Fibroblast of the aortic adventitia (primary cell): ENCODE data around the gene BRD3. TPM values are rescaled to one million over a fixed set of nuclear protein-coding genes. Genes with fewer than 3 reads are reported as not detected.

ENCODE experiments used
- DNase-seq: peaks from one replicate; pipeline ENCODE4 v3.0.0-alpha.2; 2010; ENCODE audit warnings: low read depth
- H3K4me3 ChIP-seq: 2 replicates; pipeline ENCODE4 v1.5.1; 2011; ENCODE audit warnings: low read depth, mild to moderate bottlenecking, control low read depth, low read length, moderate library complexity
- total RNA-seq: library from RNA; depleted of rRNA; stranded (reverse); fragments of >200 nt; gene quantifications from 2 replicates; pipeline ENCODE4 v1.2.3, GENCODE V29; 2012; ENCODE audit warnings: low replicate concordance
- TF ChIP-seq, protein P1 (sequence below): IDR thresholded peaks from 2 replicates; pipeline ENCODE4 v1.5.1; 2011; ENCODE audit warnings: mild to moderate bottlenecking, low read length, control low read depth, inconsistent platforms; ENCODE audit not compliant: insufficient read depth

The BRD3 gene
- total RNA-seq, 1 donor = 7.4 TPM

DNA sequence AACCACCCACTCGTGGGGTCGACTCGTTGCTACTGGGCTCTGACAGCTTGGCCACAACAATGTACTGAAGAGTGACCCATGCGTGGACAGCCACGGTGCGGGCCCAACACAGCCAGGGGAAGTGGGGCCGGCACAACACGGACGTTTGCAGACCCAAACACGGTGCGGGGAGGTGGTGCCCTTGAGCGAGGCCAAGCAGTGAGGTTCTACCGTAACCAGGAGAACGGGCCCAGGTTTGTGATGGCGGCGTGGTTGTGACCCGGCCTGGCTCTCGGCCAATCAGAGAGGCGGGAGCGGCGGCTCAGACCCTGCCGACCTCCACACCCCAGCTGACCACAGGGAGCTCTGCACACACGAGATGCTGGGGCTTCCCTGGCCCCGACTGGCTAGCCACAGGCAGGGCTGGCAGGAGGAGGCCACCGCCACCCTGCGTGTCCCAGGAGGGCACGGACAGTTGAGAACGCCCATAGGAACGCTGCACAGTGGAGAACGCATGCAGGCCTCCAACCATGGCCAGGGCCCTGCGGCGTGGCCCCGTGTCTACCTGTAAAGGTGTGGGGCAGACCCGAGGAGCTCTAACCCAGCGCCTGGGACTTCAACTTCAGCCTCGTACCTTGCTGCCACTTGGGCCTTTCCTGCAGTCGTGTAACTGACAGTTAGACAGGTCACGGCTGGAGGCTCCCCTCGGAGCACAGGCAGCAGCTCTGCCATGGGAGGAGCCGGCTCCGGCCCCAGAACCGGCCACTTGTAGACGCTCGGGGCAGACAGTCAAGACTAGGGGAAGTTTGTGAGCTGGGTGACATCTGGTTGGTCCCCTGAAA is 13.7 kb downstream of the BRD3 start:
- DNase-seq = no peak
- no peak overlapping the region for H3K4me3 ChIP-seq
- TF ChIP-seq, protein P1, sequence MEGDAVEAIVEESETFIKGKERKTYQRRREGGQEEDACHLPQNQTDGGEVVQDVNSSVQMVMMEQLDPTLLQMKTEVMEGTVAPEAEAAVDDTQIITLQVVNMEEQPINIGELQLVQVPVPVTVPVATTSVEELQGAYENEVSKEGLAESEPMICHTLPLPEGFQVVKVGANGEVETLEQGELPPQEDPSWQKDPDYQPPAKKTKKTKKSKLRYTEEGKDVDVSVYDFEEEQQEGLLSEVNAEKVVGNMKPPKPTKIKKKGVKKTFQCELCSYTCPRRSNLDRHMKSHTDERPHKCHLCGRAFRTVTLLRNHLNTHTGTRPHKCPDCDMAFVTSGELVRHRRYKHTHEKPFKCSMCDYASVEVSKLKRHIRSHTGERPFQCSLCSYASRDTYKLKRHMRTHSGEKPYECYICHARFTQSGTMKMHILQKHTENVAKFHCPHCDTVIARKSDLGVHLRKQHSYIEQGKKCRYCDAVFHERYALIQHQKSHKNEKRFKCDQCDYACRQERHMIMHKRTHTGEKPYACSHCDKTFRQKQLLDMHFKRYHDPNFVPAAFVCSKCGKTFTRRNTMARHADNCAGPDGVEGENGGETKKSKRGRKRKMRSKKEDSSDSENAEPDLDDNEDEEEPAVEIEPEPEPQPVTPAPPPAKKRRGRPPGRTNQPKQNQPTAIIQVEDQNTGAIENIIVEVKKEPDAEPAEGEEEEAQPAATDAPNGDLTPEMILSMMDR = no peak

DNA sequence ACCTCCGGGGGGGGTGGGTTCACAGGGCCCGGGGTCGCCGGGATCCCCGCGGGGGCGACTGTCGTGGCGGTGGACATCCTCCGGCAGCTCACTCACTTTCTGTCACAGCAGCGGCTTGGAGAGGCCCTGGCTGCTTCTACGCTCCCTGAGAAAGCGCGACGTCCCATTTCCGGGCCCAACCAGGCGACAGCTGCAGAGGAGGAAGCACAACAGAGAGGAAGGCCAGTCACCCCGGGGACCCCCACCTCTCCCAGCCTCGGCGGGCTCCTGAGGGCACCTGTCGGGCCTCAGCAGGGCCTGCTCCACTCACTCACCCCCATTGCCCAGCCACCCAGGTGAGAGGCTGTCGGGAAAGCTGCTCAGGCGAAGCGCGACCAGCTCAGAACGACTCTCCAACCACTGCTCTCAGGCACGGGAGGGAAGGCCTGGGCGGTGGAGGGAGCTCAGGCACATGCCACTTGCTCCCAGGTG is 14.4 kb downstream of the BRD3 start:
- H3K4me3 ChIP-seq = no peak overlapping the region
- DNase-seq = no peak
- TF ChIP-seq, protein P1 = no peak

DNA sequence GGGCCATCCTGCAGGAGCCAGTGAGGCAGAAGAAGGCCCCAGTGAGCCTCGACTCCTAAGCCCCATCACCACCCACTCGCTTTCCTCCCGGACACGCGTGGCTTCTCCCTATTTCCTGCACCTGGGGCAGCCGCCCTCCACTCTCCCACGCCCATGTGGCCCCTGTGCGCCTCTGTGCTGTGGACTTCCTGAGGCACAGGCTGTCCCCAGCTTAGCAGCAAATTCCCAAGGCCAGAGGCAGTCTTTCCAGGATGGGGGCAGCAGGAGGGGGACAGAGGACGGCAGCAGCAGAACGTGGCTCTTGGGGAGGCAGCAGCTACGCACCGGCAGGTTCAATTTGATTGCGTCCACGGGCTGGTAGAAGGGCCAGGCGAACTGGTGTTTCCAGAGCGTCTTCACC is 14.9 kb downstream of the BRD3 start:
- TF ChIP-seq, protein P1 = no peak
- H3K4me3 ChIP-seq = no peak overlapping the region
- no peak for DNase-seq

DNA sequence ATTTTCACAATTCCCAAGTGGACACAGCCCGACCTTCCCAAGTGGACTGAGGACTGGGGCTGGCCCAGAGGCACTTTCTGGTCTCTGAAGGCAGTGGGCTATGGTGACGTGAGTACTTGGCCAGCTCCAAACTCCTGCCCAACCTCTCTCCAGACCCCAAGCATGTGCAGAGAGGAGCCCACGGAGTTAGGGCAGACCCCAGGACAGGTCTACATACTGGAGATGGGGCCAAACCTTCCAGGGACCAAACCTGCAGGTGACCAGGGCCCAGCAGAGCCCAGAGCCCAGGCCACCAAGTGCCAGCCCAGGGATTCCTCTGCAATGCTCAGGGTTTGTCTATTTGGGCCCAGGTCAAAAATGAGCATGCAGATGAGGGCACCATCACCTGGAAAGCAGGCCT is 15.3 kb downstream of the BRD3 start:
- H3K4me3 ChIP-seq = no peak overlapping the region
- TF ChIP-seq, protein P1 = no peak
- DNase-seq = no peak

DNA sequence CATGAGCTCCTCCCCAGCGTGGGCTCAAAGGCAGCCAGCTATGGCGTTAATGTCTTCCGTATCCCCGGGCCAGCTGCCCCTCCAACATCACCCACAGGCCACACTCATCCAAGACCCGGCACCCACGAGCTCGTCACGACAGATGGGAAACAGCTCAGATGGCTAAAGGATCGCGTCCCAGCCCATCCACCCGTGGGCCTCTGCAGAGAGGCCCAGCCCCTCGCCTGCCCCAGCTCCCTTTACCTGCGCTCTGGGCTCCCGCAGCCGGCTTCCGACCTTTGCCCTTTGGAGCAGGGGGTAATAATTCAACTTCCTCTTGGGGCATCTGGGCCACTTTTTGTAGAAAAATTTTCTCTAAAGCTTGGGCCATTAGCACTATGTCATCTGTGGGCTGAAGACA is 16.5 kb downstream of the BRD3 start:
- DNase-seq = no peak
- no peak overlapping the region for H3K4me3 ChIP-seq
- TF ChIP-seq, protein P1 = no peak

DNA sequence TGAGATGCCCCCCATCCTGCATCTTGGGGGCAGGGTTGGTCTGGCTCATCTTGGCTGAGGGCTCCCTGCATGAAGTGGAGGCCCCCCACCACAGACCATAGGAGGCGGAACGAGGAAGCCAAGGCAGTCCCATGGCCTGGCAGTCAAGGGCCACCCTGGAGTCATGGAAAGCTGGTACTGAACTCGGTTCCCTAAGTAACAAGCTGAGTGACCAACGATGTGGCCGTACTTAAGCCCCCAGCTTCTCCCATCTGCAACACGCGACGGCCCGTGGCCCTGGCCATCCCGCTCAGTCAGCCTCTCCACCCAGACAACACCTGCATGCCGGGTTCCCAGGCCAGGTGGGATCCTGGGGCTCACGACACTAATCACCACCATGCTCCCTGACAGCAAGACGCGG is 17.1 kb downstream of the BRD3 start:
- TF ChIP-seq, protein P1 = no peak
- no peak for DNase-seq

More for the DNA sequence above, 17.1 kb downstream of the BRD3 start:
- no peak overlapping the region for H3K4me3 ChIP-seq
